ENCODE results near the gene SPATA2L. TPM values are rescaled to one million over a fixed set of nuclear protein-coding genes. Genes with fewer than 3 reads are reported as not detected.

The SPATA2L gene
- total RNA-seq, 5 donors from 2014 or later (not counting 1 experiment from before 2014, with no cell fraction given), result 14.4 to 24.9 (median 15.9) TPM

DNA sequence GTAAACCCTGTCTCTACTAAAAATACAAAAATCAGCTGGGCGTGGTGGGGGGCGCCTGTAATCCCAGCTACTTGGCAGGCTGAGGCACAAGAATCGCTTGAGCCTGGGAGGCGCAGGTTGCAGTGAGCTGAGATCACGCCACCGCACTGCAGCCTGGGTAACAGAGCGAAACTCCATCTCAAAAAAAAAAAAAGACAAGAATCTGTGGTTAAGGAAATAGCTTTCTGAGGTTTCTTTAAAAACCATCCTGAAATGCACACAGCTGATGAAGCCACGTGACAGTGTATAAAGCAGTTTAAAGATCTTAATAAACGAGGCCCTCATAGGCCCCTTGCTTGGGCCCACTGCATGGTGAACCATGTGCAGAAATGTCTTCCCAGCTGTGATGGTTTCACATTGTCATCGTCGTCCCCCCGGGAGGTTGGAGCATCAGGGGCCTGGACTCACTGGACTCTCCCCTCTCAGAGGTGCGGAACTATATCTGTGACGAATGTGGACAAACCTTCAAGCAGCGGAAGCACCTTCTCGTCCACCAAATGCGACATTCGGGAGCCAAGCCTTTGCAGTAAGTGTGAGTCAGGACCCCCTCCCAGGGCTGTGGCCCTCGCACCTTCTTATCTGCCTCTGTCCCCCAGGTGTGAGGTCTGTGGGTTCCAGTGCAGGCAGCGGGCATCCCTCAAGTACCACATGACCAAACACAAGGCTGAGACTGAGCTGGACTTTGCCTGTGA, 36.0 kb upstream of the SPATA2L start:
- Mint-ChIP-seq H3K9me3 (no peaks in the 10 kb centered on the region), H3K36me3 (peaks cover 42% of the 10 kb centered on the region), H3K27me3 (no peaks in the 10 kb centered on the region), H3K27ac (peak overlapping the region; percentile 65 to 80), H3K4me3 (peak overlapping the region in 2 of 3 donors; percentile 3 to 53), H3K4me1 (peaks cover 44 to 64% (median 46%) of the 10 kb centered on the region in 3 donors)
- POLR2A ChIA-PET, result interaction anchor here (0.6 to 1.7 kb wide), 4 partner anchors 8 to 24 kb away, joined by 3 to 6 read pairs (median 4); no protein-coding TSS in a partner anchor
- CTCF ChIA-PET, result interaction anchor here in 1 of 2 donors (1.0 to 1.7 kb wide), 5 partner anchors 13 to 127 kb away, joined by 3 to 14 read pairs (median 7); no protein-coding TSS in a partner anchor
- no peaks in the 10 kb centered on the region for H3K9me3 ChIP-seq
- H3K27ac ChIP-seq (ENCODE audit: low read length), result peak overlapping the region; percentile 36
- WGBS (ENCODE audit: insufficient coverage), result 62% methylated on average over 16 of the region's 20 CpGs
- ATAC-seq (replicated peaks in 1 of 4) (peak; percentile 54 to 86 (median 61)), DNase-seq (peak in 33 of 35 experiments; percentile 32 to 77 (median 50))
- no peaks in the 10 kb centered on the region for H3K27me3 ChIP-seq (replicated peaks in 1 of 2; ENCODE audit: control insufficient read depth in 2 of 2, extremely low read depth in 1 of 2, insufficient read depth in 2 of 2, low read length in 1 of 2)
- H3K36me3 ChIP-seq (ENCODE audit: control insufficient read depth in 2 of 2, extremely low read depth in 1 of 2, insufficient read depth in 1 of 2, low read length in 1 of 2), result peaks cover 43 to 86% of the 10 kb centered on the region in 2 donors
- H3K4me3 ChIP-seq (ENCODE audit: control insufficient read depth in 1 of 2, extremely low read depth in 1 of 2, low read length in 1 of 2), result no peak overlapping the region
- peaks cover 21 to 71% of the 10 kb centered on the region in 2 experiments for H3K4me1 ChIP-seq (ENCODE audit: control insufficient read depth in 1 of 2, extremely low read depth in 1 of 2, insufficient read depth in 2 of 2, low read length in 2 of 2)

DNA sequence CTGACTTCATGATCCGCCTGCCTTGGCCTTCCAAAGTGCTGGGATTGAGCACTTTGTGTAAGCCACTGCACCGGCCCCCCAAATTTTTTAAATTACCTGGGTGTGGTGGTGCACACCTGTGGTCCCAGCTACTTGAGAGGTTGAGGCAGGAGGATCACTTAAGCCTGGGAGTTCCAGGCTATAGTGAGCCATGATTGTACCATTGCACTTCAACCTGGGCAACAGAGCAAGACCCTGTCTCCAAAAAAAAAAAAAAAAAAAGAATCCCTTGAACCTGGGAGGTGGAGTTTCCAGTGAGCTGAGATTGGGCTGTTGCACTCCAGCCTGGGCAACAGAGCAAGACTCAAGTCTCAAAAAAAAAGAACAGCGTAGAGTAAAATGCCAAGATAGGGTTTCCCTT, 35.0 kb upstream of the SPATA2L start:
- Histone ChIP-seq H3K4me3 (ENCODE audit: control insufficient read depth in 1 of 2, extremely low read depth in 1 of 2, low read length in 1 of 2) (no peak overlapping the region), H3K4me1 (ENCODE audit: control insufficient read depth in 1 of 2, extremely low read depth in 1 of 2, insufficient read depth in 2 of 2, low read length in 2 of 2) (peaks cover 21 to 80% of the 10 kb centered on the region in 2 experiments), H3K9me3 (no peaks in the 10 kb centered on the region), H3K36me3 (ENCODE audit: control insufficient read depth in 2 of 2, extremely low read depth in 1 of 2, insufficient read depth in 1 of 2, low read length in 1 of 2) (peaks cover 46 to 93% of the 10 kb centered on the region in 2 donors), H3K27ac (ENCODE audit: low read length) (peak overlapping the region; percentile 36), H3K27me3 (replicated peaks in 1 of 2; ENCODE audit: control insufficient read depth in 2 of 2, extremely low read depth in 1 of 2, insufficient read depth in 2 of 2, low read length in 1 of 2) (no peaks in the 10 kb centered on the region)
- no peaks in the 10 kb centered on the region for H3K27me3 Mint-ChIP-seq
- H3K27ac Mint-ChIP-seq, result peak overlapping the region; percentile 65 to 80
- ChIA-PET POLR2A (interaction anchor here (1.2 to 1.7 kb wide), 2 partner anchors 13 to 25 kb away, joined by 4 read pairs; no protein-coding TSS in a partner anchor), CTCF (interaction anchor here (0.7 to 1.7 kb wide), 4 partner anchors 12 to 128 kb away, joined by 4 to 7 read pairs (median 6); no protein-coding TSS in a partner anchor)
- H3K9me3 Mint-ChIP-seq, result no peaks in the 10 kb centered on the region
- peak overlapping the region in 1 of 3 donors; percentile 53 for H3K4me3 Mint-ChIP-seq
- H3K4me1 Mint-ChIP-seq, result peaks cover 53 to 71% (median 55%) of the 10 kb centered on the region in 3 donors
- ATAC-seq (replicated peaks in 1 of 4), result no peak
- WGBS (ENCODE audit: insufficient coverage), result 100% methylated on average over 1 of the region's 3 CpGs
- H3K36me3 Mint-ChIP-seq, result peaks cover 47% of the 10 kb centered on the region
- DNase-seq, result no peak

DNA sequence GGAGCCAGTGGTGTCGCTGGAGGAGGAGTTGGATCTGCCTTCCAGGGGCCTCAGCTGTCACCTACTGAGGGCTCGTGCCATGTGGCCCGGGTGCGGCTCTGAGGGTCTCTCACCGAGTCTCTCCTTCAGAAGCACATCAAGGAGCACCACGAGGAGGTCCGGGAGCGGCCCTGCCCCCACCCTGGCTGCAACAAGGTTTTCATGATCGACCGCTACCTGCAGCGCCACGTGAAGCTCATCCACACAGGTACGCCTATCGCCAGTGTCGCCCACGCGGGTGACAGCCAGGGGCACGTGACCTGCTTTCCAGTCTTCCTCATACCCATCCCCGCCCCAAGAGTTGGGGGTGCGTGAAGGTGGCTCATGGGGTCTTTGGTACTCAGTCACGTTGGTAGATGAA, 32.3 kb upstream of the SPATA2L start:
- POLR2A ChIA-PET, result no interaction called here
- H3K27me3 Mint-ChIP-seq, result no peaks in the 10 kb centered on the region
- peaks cover 21 to 100% of the 10 kb centered on the region in 2 experiments for H3K4me1 ChIP-seq (ENCODE audit: control insufficient read depth in 1 of 2, extremely low read depth in 1 of 2, insufficient read depth in 2 of 2, low read length in 2 of 2)
- peaks cover 41 to 96% of the 10 kb centered on the region in 2 donors for H3K36me3 ChIP-seq (ENCODE audit: control insufficient read depth in 2 of 2, extremely low read depth in 1 of 2, insufficient read depth in 1 of 2, low read length in 1 of 2)
- peaks cover 66 to 78% (median 68%) of the 10 kb centered on the region in 3 donors for H3K4me1 Mint-ChIP-seq
- peaks cover 51% of the 10 kb centered on the region for H3K36me3 Mint-ChIP-seq
- H3K4me3 ChIP-seq (ENCODE audit: control insufficient read depth in 1 of 2, extremely low read depth in 1 of 2, low read length in 1 of 2), result no peak overlapping the region
- ATAC-seq (replicated peaks in 1 of 4) (no peak), DNase-seq (no peak)
- H3K9me3 ChIP-seq, result no peaks in the 10 kb centered on the region
- WGBS (ENCODE audit: insufficient coverage), result 98% methylated on average over 12 of the region's 21 CpGs
- CTCF ChIA-PET, result no interaction called here
- H3K4me3 Mint-ChIP-seq, result no peak overlapping the region
- no peaks in the 10 kb centered on the region for H3K9me3 Mint-ChIP-seq
- no peak overlapping the region for H3K27ac Mint-ChIP-seq
- no peaks in the 10 kb centered on the region for H3K27me3 ChIP-seq (replicated peaks in 1 of 2; ENCODE audit: control insufficient read depth in 2 of 2, extremely low read depth in 1 of 2, insufficient read depth in 2 of 2, low read length in 1 of 2)
- H3K27ac ChIP-seq (ENCODE audit: low read length), result no peak overlapping the region

DNA sequence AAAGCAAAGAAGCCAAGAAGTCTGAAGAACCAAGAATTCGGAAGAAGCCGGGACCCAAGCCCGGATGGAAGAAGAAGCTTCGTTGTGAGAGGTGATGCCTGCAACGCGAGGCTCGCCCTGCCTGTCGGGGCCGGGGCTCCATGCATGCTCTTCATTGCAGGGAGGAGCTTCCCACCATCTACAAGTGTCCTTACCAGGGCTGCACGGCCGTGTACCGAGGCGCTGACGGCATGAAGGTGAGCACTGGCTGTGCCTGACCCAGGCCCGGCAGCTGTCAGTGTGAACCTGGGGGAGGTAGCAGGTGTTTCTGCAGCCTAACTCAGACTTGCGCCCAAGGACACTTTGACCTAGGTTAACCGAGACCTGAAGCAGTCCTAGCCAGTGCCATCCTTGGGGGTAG, 31.8 kb upstream of the SPATA2L start:
- Histone ChIP-seq H3K4me1 (ENCODE audit: control insufficient read depth in 1 of 2, extremely low read depth in 1 of 2, insufficient read depth in 2 of 2, low read length in 2 of 2) (peaks cover 21 to 98% of the 10 kb centered on the region in 2 experiments), H3K27me3 (replicated peaks in 1 of 2; ENCODE audit: control insufficient read depth in 2 of 2, extremely low read depth in 1 of 2, insufficient read depth in 2 of 2, low read length in 1 of 2) (no peaks in the 10 kb centered on the region), H3K36me3 (ENCODE audit: control insufficient read depth in 2 of 2, extremely low read depth in 1 of 2, insufficient read depth in 1 of 2, low read length in 1 of 2) (peaks cover 39 to 95% of the 10 kb centered on the region in 2 donors), H3K9me3 (no peaks in the 10 kb centered on the region), H3K4me3 (ENCODE audit: control insufficient read depth in 1 of 2, extremely low read depth in 1 of 2, low read length in 1 of 2) (no peak overlapping the region), H3K27ac (ENCODE audit: low read length) (no peak overlapping the region)
- 84% methylated on average over 7 of the region's 17 CpGs for WGBS (ENCODE audit: insufficient coverage)
- POLR2A ChIA-PET, result no interaction called here
- H3K36me3 Mint-ChIP-seq, result peaks cover 49% of the 10 kb centered on the region
- ATAC-seq (replicated peaks in 1 of 4), result no peak
- H3K9me3 Mint-ChIP-seq, result no peaks in the 10 kb centered on the region
- no peaks in the 10 kb centered on the region for H3K27me3 Mint-ChIP-seq
- H3K4me1 Mint-ChIP-seq, result peaks cover 64 to 74% (median 66%) of the 10 kb centered on the region in 3 donors
- DNase-seq, result no peak
- CTCF ChIA-PET, result no interaction called here
- peak overlapping the region in 1 of 2 donors; percentile 39 for H3K27ac Mint-ChIP-seq
- H3K4me3 Mint-ChIP-seq, result peak overlapping the region in 1 of 3 donors; percentile 34

DNA sequence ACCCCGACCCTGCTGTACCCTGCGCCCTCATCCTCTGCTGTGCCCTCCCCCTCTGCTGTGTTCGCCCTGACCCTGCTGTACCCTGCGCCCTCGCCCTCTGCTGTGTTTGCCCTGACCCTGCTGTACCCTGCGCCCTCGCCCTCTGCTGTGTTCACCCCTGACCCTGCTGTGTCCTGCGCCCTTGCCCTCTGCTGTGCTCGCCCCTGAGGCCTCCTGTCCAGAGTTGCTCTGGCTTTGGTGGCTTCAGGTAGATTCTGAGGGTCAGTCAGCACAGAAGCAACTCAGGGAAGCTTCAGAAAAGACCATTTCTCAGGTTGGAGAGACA, 31.4 kb upstream of the SPATA2L start:
- Mint-ChIP-seq H3K4me3 (peak overlapping the region in 1 of 3 donors; percentile 34), H3K27ac (peak overlapping the region in 1 of 2 donors; percentile 39), H3K36me3 (peaks cover 46% of the 10 kb centered on the region), H3K4me1 (peaks cover 62 to 72% (median 64%) of the 10 kb centered on the region in 3 donors), H3K27me3 (no peaks in the 10 kb centered on the region), H3K9me3 (no peaks in the 10 kb centered on the region)
- Histone ChIP-seq H3K9me3 (no peaks in the 10 kb centered on the region), H3K4me3 (ENCODE audit: control insufficient read depth in 1 of 2, extremely low read depth in 1 of 2, low read length in 1 of 2) (no peak overlapping the region), H3K27ac (ENCODE audit: low read length) (no peak overlapping the region), H3K27me3 (replicated peaks in 1 of 2; ENCODE audit: control insufficient read depth in 2 of 2, extremely low read depth in 1 of 2, insufficient read depth in 2 of 2, low read length in 1 of 2) (no peaks in the 10 kb centered on the region), H3K36me3 (ENCODE audit: control insufficient read depth in 2 of 2, extremely low read depth in 1 of 2, insufficient read depth in 1 of 2, low read length in 1 of 2) (peaks cover 38 to 94% of the 10 kb centered on the region in 2 donors), H3K4me1 (ENCODE audit: control insufficient read depth in 1 of 2, extremely low read depth in 1 of 2, insufficient read depth in 2 of 2, low read length in 2 of 2) (peaks cover 18 to 96% of the 10 kb centered on the region in 2 experiments)
- ChIA-PET CTCF (no interaction called here), POLR2A (no interaction called here)
- WGBS (ENCODE audit: insufficient coverage), result 95% methylated on average over 9 of the region's 9 CpGs
- ATAC-seq (replicated peaks in 1 of 4) (no peak), DNase-seq (no peak)

DNA sequence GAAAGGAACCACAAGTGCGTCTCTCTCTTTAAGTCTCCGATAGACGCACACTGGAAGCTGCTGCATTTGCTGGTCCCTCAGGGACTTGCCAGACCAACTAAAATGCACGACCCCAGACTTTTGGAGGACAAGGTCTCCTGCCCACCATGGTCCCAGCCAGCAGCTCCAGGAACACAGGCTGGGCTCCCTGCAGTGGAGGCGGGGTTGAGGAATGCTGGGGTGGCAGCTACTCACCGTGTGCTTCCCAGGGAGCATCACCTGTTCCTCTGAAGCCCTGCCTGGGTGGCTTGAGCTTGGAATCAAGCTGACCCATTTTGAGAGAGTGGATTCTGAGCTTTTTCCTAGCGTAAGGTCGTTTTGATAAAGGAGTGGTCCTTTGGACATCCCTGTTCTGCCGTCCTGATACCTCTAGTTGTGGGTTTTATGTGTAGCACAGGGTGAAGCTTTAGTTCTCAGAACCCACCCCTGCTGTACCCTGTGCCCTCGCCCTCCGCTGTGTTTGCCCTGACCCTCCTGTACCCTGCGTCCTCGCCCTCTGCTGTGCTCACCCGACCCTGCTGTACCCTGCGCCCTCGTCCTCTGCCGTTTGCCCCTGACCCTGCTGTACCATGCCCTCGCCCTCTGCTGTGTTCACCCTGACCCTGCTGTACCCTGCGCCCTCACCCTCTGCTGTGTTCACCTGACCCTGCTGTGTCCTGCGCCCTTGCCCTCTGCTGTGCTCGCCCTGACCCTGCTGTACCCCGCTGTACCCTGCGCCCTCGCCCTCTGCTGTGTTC, 30.8 kb upstream of the SPATA2L start:
- Mint-ChIP-seq H3K27me3 (no peaks in the 10 kb centered on the region), H3K9me3 (no peaks in the 10 kb centered on the region), H3K36me3 (peaks cover 41% of the 10 kb centered on the region), H3K4me3 (peak overlapping the region in 1 of 3 donors; percentile 50), H3K27ac (peak overlapping the region; percentile 76 to 78), H3K4me1 (peaks cover 62 to 72% (median 64%) of the 10 kb centered on the region in 3 donors)
- ATAC-seq (replicated peaks in 1 of 4) (no peak), DNase-seq (no peak)
- ChIA-PET POLR2A (no interaction called here), CTCF (no interaction called here)
- WGBS (ENCODE audit: insufficient coverage), result 93% methylated on average over 15 of the region's 24 CpGs
- H3K27me3 ChIP-seq (replicated peaks in 1 of 2; ENCODE audit: control insufficient read depth in 2 of 2, extremely low read depth in 1 of 2, insufficient read depth in 2 of 2, low read length in 1 of 2), result no peaks in the 10 kb centered on the region
- peaks cover 34 to 96% of the 10 kb centered on the region in 2 donors for H3K36me3 ChIP-seq (ENCODE audit: control insufficient read depth in 2 of 2, extremely low read depth in 1 of 2, insufficient read depth in 1 of 2, low read length in 1 of 2)
- H3K4me3 ChIP-seq (ENCODE audit: control insufficient read depth in 1 of 2, extremely low read depth in 1 of 2, low read length in 1 of 2), result no peak overlapping the region
- peaks cover 17 to 96% of the 10 kb centered on the region in 2 experiments for H3K4me1 ChIP-seq (ENCODE audit: control insufficient read depth in 1 of 2, extremely low read depth in 1 of 2, insufficient read depth in 2 of 2, low read length in 2 of 2)
- H3K27ac ChIP-seq (ENCODE audit: low read length), result no peak overlapping the region
- no peaks in the 10 kb centered on the region for H3K9me3 ChIP-seq
